MM.1S (cell line): ENCODE data around the gene CACNA1C.

ENCODE experiments used
- CTCF ChIP-seq: fragments of 300-600 bp; sonication (generic); IDR thresholded peaks from 2 replicates; pipeline ENCODE4 v1.5.1; 2016; ENCODE audit warnings: antibody characterized with exemption, low read length, mixed read lengths
- EZH2phosphoT487 ChIP-seq: fragments of 300-600 bp; sonication (generic); IDR thresholded peaks from 2 replicates; pipeline ENCODE4 v1.6.1; 2018; ENCODE audit warnings: antibody characterized with exemption, low read length

DNA sequence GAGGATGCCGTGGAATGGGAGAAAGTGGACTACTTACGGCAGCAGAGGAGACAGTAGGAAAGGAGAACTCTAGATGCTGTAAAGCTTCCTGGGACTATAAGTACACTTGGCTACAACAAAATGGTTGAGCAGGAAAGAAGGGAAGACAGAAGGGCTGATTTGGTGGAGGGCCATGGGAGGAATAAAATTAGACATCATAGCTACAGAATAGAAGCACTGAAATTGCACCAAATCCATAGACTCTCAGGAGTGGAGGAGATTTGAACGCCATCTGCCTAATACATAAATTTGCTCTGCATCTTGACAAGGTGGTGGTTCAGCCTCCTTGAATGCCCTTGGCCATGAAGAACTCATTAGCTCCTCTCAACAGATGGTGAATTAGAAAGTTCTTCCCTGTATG, 32.3 kb upstream of the CACNA1C start:
- TF ChIP-seq CTCF (no peak), EZH2phosphoT487 (no peak)
